AG09319 (cell line): Measurements from ENCODE around the gene VEZF1.

Experiments
- DNase-seq: peaks from one replicate; pipeline ENCODE4 v3.0.0-alpha.2; 2010; ENCODE audit warnings: low read depth; ENCODE audit errors: extremely low read depth
- CTCF ChIP-seq: IDR thresholded peaks from 2 replicates; pipeline ENCODE4 v1.5.1; 2011; ENCODE audit warnings: low read depth, mild to moderate bottlenecking, inconsistent platforms, low read length, moderate library complexity

The VEZF1 gene

GRCh38 chr17:58004060-58004459 is 16.0 kb upstream of the VEZF1 start:
- DNase-seq = no peak
- TF ChIP-seq CTCF = no peak

- TF ChIP-seq CTCF = no peak
- no peak for DNase-seq
Observed at GRCh38 chr17:58002973-58003372, 14.9 kb upstream of the VEZF1 start.

- DNase-seq = no peak
- no peak for TF ChIP-seq CTCF
Observed at GRCh38 chr17:58002154-58002948, 14.3 kb upstream of the VEZF1 start.

GRCh38 chr17:58001461-58002124 is 13.5 kb upstream of the VEZF1 start:
- DNase-seq = no peak
- TF ChIP-seq CTCF = no peak

- TF ChIP-seq CTCF = peak; percentile 75
- no peak for DNase-seq
Observed at GRCh38 chr17:57999496-58000017, 11.5 kb upstream of the VEZF1 start.

GRCh38 chr17:57999010-57999495 is 11.0 kb upstream of the VEZF1 start:
- DNase-seq = no peak
- TF ChIP-seq CTCF = no peak
